Erythroblast (primary cell): ENCODE measurements around the gene CFAP61.

ENCODE experiments used
- GATA1 ChIP-seq: IDR thresholded peaks from 2 replicates; pipeline ENCODE4 v1.6.1; 2011; ENCODE audit warnings: low read depth, mild to moderate bottlenecking, control low read depth, low read length, moderate library complexity
- POLR2A ChIP-seq: IDR thresholded peaks from 2 replicates; pipeline ENCODE4 v1.6.1; 2011; ENCODE audit warnings: mild to moderate bottlenecking, low read length

DNA sequence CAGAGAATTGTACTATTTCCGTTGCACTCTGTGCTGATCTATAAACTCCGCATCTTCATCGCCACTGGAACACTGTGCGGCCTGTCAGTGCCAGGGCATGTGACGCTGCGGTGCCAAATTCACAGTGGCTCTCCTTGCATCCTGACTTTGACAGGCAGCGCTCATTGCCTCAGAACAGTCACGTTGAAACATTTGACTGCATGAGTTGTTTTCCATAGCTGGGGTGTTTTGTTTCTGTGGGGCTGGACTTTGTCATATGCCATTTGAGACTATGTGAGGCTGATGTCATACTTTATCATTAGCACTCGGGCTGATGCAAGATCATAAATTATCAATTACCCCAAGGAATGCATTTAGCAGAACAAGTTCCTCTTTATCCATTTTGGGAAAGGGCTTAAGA lies 32.7 kb downstream of the CFAP61 start:
- TF ChIP-seq POLR2A = no peak
- TF ChIP-seq GATA1 = no peak
